ENCODE data around the gene RAC3. TPM values are rescaled to one million over a fixed set of nuclear protein-coding genes. Genes with fewer than 3 reads are reported as not detected.

Gene RAC3
- total and polyA plus RNA-seq, 4 donors, result 0.57 to 2.8 (median 0.63) TPM; not detected in 1

DNA sequence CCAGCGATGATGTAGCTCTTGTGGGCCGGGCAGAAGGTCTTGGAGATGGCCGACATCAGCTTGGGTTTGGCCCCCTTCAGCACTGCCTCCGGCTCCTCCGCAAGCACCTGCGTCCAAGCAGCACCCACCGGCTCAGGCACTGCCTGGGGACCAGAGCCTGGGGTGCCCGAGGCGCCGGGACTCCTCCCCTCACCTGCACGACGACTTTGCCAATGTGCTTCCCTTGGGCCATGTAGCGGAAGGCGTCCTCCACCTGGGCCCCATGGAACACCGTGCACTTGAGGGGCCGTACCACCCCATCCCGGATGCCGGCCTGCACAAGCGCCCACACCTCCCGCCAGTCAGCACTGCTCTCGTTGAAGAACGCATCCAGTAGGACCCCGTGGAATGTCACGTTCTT is 51.5 kb downstream of the RAC3 start:
- no peak overlapping the region for H3K4me3 ChIP-seq (ENCODE audit: low read length in 2 of 2)
- DNase-seq (no peak), ATAC-seq (ENCODE audit: low FRiP score) (no peak)
- H3K4me1 ChIP-seq (ENCODE audit: control insufficient read depth in 1 of 2, insufficient read depth in 2 of 2, low read length in 2 of 2), result no peaks in the 10 kb centered on the region
- H3K27me3 ChIP-seq (ENCODE audit: control insufficient read depth in 1 of 2, insufficient read depth in 2 of 2, low read length in 1 of 2), result no peaks in the 10 kb centered on the region
- H3K36me3 ChIP-seq (ENCODE audit: control insufficient read depth in 1 of 2, insufficient read depth in 2 of 2, low read length in 1 of 2), result peaks cover 0 to 24% of the 10 kb centered on the region in 2 donors
- H3K9me3 ChIP-seq (ENCODE audit: control insufficient read depth, low read length), result no peaks in the 10 kb centered on the region
- no peak overlapping the region for H3K27ac ChIP-seq (ENCODE audit: low read depth in 1 of 2, low read length in 2 of 2)
- intact Hi-C loops (cut with DNase I), result no loop called here
- 94% methylated on average over 24 of the region's 24 CpGs for WGBS, 2 donors

Other genes with a start within 250 kb of the RAC3 start
- gene GCGR, start 227.5 kb upstream of the RAC3 start, total RNA-seq, result under 1 TPM; 0.39 to 0.63 TPM
- gene GCGR, start 227.5 kb upstream of the RAC3 start, polyA plus RNA-seq, result not detected
- gene MCRIP1, start 198.4 kb upstream of the RAC3 start, total RNA-seq, result 100 to 1,000 TPM in 1 of 2 donors, 10 to 100 TPM in 1; 93.5 to 105 TPM
- gene MCRIP1, start 198.4 kb upstream of the RAC3 start, polyA plus RNA-seq, result 100 to 1,000 TPM; 158 to 310 TPM
- gene PPP1R27, start 196.6 kb upstream of the RAC3 start, total RNA-seq, result not detected
- gene PPP1R27, start 196.6 kb upstream of the RAC3 start, polyA plus RNA-seq, result under 1 TPM in 1 of 2 donors, not detected in 1; 0.41 TPM
- gene P4HB, start 171.1 kb upstream of the RAC3 start, total RNA-seq, result 100 to 1,000 TPM; 407 to 436 TPM
- 100 to 1,000 TPM; 275 to 537 TPM for gene P4HB, start 171.1 kb upstream of the RAC3 start, polyA plus RNA-seq
- gene ARHGDIA, start 160.3 kb upstream of the RAC3 start, total RNA-seq, result 100 to 1,000 TPM; 303 to 422 TPM
- 100 to 1,000 TPM; 163 to 310 TPM for gene ARHGDIA, start 160.3 kb upstream of the RAC3 start, polyA plus RNA-seq
- gene ALYREF, start 140.1 kb upstream of the RAC3 start, total RNA-seq, result 10 to 100 TPM; 38.6 to 43.3 TPM
- gene ALYREF, start 140.1 kb upstream of the RAC3 start, polyA plus RNA-seq, result 10 to 100 TPM; 29.7 to 36.1 TPM
- gene ANAPC11, start 140.0 kb upstream of the RAC3 start, total RNA-seq, result 10 to 100 TPM; 65.6 to 80.1 TPM
- gene ANAPC11, start 140.0 kb upstream of the RAC3 start, polyA plus RNA-seq, result 100 to 1,000 TPM; 190 to 195 TPM
- 1 to 10 TPM in 1 of 2 donors, under 1 TPM in 1; 0.58 to 1.0 TPM for gene NPB, start 129.4 kb upstream of the RAC3 start, total RNA-seq
- gene NPB, start 129.4 kb upstream of the RAC3 start, polyA plus RNA-seq, result 1 to 10 TPM in 1 of 2 donors, not detected in 1; 2.4 TPM
- gene PCYT2, start 120.3 kb upstream of the RAC3 start, total RNA-seq, result 10 to 100 TPM; 14.6 to 20.8 TPM
- 10 to 100 TPM; 30.1 to 33.2 TPM for gene PCYT2, start 120.3 kb upstream of the RAC3 start, polyA plus RNA-seq
- gene SIRT7, start 113.5 kb upstream of the RAC3 start, total RNA-seq, result 10 to 100 TPM; 18.6 to 21.6 TPM
- 10 to 100 TPM in 1 of 2 donors, 1 to 10 TPM in 1; 8.5 to 43.1 TPM for gene SIRT7, start 113.5 kb upstream of the RAC3 start, polyA plus RNA-seq
- 10 to 100 TPM; 29.4 to 38.6 TPM for gene MAFG, start 103.9 kb upstream of the RAC3 start, total RNA-seq
- gene MAFG, start 103.9 kb upstream of the RAC3 start, polyA plus RNA-seq, result 10 to 100 TPM in 1 of 2 donors, 1 to 10 TPM in 1; 9.9 to 16.0 TPM
- gene PYCR1, start 94.4 kb upstream of the RAC3 start, total RNA-seq, result 10 to 100 TPM in 1 of 2 donors, 1 to 10 TPM in 1; 9.4 to 23.4 TPM
- gene PYCR1, start 94.4 kb upstream of the RAC3 start, polyA plus RNA-seq, result 1 to 10 TPM; 4.3 to 6.4 TPM
- not detected for gene MYADML2, start 84.4 kb upstream of the RAC3 start, total RNA-seq
- not detected for gene MYADML2, start 84.4 kb upstream of the RAC3 start, polyA plus RNA-seq
- under 1 TPM in 1 of 2 donors, not detected in 1; 0.60 TPM for gene NOTUM, start 70.5 kb upstream of the RAC3 start, total RNA-seq
- 1 to 10 TPM in 1 of 2 donors, not detected in 1; 1.0 TPM for gene NOTUM, start 70.5 kb upstream of the RAC3 start, polyA plus RNA-seq
- 10 to 100 TPM; 30.3 to 30.5 TPM for gene ASPSCR1, start 54.0 kb upstream of the RAC3 start, total RNA-seq
- gene ASPSCR1, start 54.0 kb upstream of the RAC3 start, polyA plus RNA-seq, result 100 to 1,000 TPM in 1 of 2 donors, 10 to 100 TPM in 1; 15.0 to 108 TPM
- 10 to 100 TPM; 31.0 to 33.2 TPM for gene CENPX, start 8.8 kb upstream of the RAC3 start, total RNA-seq
- gene CENPX, start 8.8 kb upstream of the RAC3 start, polyA plus RNA-seq, result 100 to 1,000 TPM; 109 TPM
- 1 to 10 TPM; 4.3 to 10.0 TPM for gene LRRC45, start 8.4 kb upstream of the RAC3 start, total RNA-seq
- gene LRRC45, start 8.4 kb upstream of the RAC3 start, polyA plus RNA-seq, result 10 to 100 TPM in 1 of 2 donors, 1 to 10 TPM in 1; 3.1 to 20.1 TPM
- gene DCXR, start 6.0 kb downstream of the RAC3 start, total RNA-seq, result 10 to 100 TPM; 34.9 to 62.2 TPM
- 10 to 100 TPM; 80.1 to 81.0 TPM for gene DCXR, start 6.0 kb downstream of the RAC3 start, polyA plus RNA-seq
- 10 to 100 TPM; 28.2 to 34.0 TPM for gene RFNG, start 20.1 kb downstream of the RAC3 start, total RNA-seq
- 10 to 100 TPM; 28.3 to 73.0 TPM for gene RFNG, start 20.1 kb downstream of the RAC3 start, polyA plus RNA-seq
- 10 to 100 TPM; 46.9 to 60.7 TPM for gene GPS1, start 20.2 kb downstream of the RAC3 start, total RNA-seq
- 100 to 1,000 TPM in 1 of 2 donors, 10 to 100 TPM in 1; 47.6 to 171 TPM for gene GPS1, start 20.2 kb downstream of the RAC3 start, polyA plus RNA-seq
- 10 to 100 TPM; 47.0 to 61.1 TPM for gene DUS1L, start 34.1 kb downstream of the RAC3 start, total RNA-seq
- gene DUS1L, start 34.1 kb downstream of the RAC3 start, polyA plus RNA-seq, result 100 to 1,000 TPM in 1 of 2 donors, 10 to 100 TPM in 1; 43.7 to 143 TPM
- 10 to 100 TPM; 42.2 to 64.0 TPM for gene FASN, start 66.6 kb downstream of the RAC3 start, total RNA-seq
- gene FASN, start 66.6 kb downstream of the RAC3 start, polyA plus RNA-seq, result 10 to 100 TPM in 1 of 2 donors, 1 to 10 TPM in 1; 4.3 to 10.4 TPM
- gene CCDC57, start 181.2 kb downstream of the RAC3 start, total RNA-seq, result 10 to 100 TPM; 31.2 to 53.4 TPM
- 100 to 1,000 TPM in 1 of 2 donors, 10 to 100 TPM in 1; 17.8 to 145 TPM for gene CCDC57, start 181.2 kb downstream of the RAC3 start, polyA plus RNA-seq
- 10 to 100 TPM; 55.6 to 96.9 TPM for gene SLC16A3, start 197.4 kb downstream of the RAC3 start, total RNA-seq
- gene SLC16A3, start 197.4 kb downstream of the RAC3 start, polyA plus RNA-seq, result 10 to 100 TPM in 1 of 2 donors, 1 to 10 TPM in 1; 7.6 to 20.3 TPM
- gene CSNK1D, start 242.0 kb downstream of the RAC3 start, total RNA-seq, result 100 to 1,000 TPM; 130 to 153 TPM
- gene CSNK1D, start 242.0 kb downstream of the RAC3 start, polyA plus RNA-seq, result 10 to 100 TPM; 39.9 to 73.4 TPM